ENCODE data around the gene TMEM208. TPM values are rescaled to one million over a fixed set of nuclear protein-coding genes. Genes with fewer than 3 reads are reported as not detected.

Gene TMEM208
- total RNA-seq (10 to 100 TPM; 35.5 to 35.7 TPM), polyA plus RNA-seq (10 to 100 TPM; 84.3 to 99.1 TPM)

DNA sequence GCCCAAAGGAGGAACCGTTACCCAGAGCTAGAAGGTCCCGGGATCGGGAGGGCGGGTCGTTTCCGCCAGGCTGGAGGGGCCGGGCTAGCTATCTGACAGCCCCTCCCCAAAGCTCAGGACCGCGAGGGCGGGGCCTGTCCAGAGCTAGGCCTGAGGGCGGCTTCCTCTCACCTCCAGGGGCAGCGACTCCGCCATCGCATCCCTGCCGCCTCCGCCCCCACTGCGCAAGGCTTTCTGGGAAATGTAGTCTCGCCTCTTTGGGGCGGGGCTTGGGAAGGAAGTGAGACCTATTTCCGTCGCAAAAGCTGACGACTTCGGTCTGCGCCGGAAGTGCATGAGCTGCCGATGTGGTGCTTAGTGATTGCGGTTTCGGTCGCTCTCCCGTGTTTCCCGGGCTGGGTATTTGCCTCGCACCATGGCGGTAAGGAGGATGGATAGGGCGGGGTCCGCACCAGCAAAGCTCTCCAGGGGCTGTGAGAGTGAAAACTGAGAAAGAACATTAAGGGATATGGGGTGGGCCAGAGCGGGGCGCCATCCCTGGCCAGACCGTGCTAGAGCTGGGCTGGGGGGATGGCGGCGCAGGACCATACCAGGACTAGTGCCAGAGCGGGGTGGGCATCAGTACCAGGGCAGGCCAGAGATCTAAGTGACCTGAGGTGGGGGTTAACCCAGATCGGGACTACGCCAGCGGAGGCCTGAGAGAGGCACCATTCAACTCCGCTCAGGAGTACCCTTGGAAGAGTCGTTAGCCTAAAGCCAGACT, at the start of gene TMEM208:
TMEM208 (plus strand) TSS at position 327 of the 763 bp plus-strand sequence; CDS start at position 416, 89 bp downstream.
- H3K27ac ChIP-seq (ENCODE audit: low read depth, low read length), result peak within 1 kb of the TSS; percentile 88
- H3K4me3 Mint-ChIP-seq, result peak within 1 kb of the TSS; percentile 98 to 100 (median 100)
- no peaks in the 10 kb centered on the region for H3K27me3 Mint-ChIP-seq
- peak within 1 kb of the TSS; percentile 73 to 99 for H3K4me3 ChIP-seq (ENCODE audit: low read length in 2 of 2)
- peaks cover 11 to 36% of the 10 kb centered on the region in 2 donors for H3K36me3 Mint-ChIP-seq
- peaks cover 38% of the 10 kb centered on the region for H3K36me3 ChIP-seq (ENCODE audit: insufficient read depth, low read length)
- no peaks in the 10 kb centered on the region for H3K9me3 Mint-ChIP-seq
- POLR2A ChIA-PET (ENCODE audit: partially characterized antibody), result interaction anchor here (0.5 to 17.2 kb wide), 26 partner anchors 10 to 254 kb away, joined by 3 to 259 read pairs (median 4); partner anchors contain the start of genes ATP6V0D1, B3GNT9, CBFB and E2F4
- peaks cover 51% of the 10 kb centered on the region for H3K4me1 ChIP-seq (ENCODE audit: insufficient read depth, low read length)
- CTCF ChIA-PET (ENCODE audit: partially characterized antibody), result interaction anchor here (0.6 to 2.4 kb wide), 12 partner anchors 9 to 249 kb away, joined by 3 to 15 read pairs (median 4); partner anchors contain the start of gene FHOD1
- peak; percentile 95 to 99 (median 97) for DNase-seq
- H3K9me3 ChIP-seq (ENCODE audit: control insufficient read depth in 1 of 2, low read length in 2 of 2), result no peaks in the 10 kb centered on the region
- H3K27me3 ChIP-seq (ENCODE audit: insufficient read depth, low read length), result no peaks in the 10 kb centered on the region
- peaks cover 43 to 58% (median 54%) of the 10 kb centered on the region in 4 donors for H3K4me1 Mint-ChIP-seq
- H3K27ac Mint-ChIP-seq, result peak within 1 kb of the TSS; percentile 96 to 100 (median 99)
- intact Hi-C loops (cut with micrococcal nuclease), result loop anchor here (1.0 to 2.0 kb wide), 7 partner anchors 9 to 335 kb away; partner anchors contain the start of genes CTCF, E2F4, FHOD1 and PLEKHG4

- peak overlapping the region; percentile 61 to 81 (median 77) for H3K4me3 Mint-ChIP-seq
- peak overlapping the region in 5 of 7 donors; percentile 19 to 81 (median 54) for H3K27ac Mint-ChIP-seq
- Histone ChIP-seq H3K4me3 (ENCODE audit: low read length in 2 of 2) (peak overlapping the region in 1 of 2 donors; percentile 35), H3K9me3 (ENCODE audit: control insufficient read depth in 1 of 2, low read length in 2 of 2) (no peaks in the 10 kb centered on the region), H3K36me3 (ENCODE audit: insufficient read depth, low read length) (no peaks in the 10 kb centered on the region), H3K4me1 (ENCODE audit: insufficient read depth, low read length) (peaks cover 40% of the 10 kb centered on the region), H3K27ac (ENCODE audit: low read depth, low read length) (no peak overlapping the region), H3K27me3 (ENCODE audit: insufficient read depth, low read length) (peaks cover 4% of the 10 kb centered on the region)
- peaks cover 18 to 42% (median 29%) of the 10 kb centered on the region in 4 donors for H3K4me1 Mint-ChIP-seq
- ChIA-PET CTCF (ENCODE audit: partially characterized antibody) (interaction anchor here (5.0 to 6.1 kb wide), 3 partner anchors 7 to 24 kb away, joined by 32 to 71 read pairs (median 43); partner anchors contain the start of genes FBXL8, MATCAP1 and TRADD), POLR2A (ENCODE audit: partially characterized antibody) (interaction anchor here (0.7 to 13.9 kb wide), 6 partner anchors 6 to 149 kb away, joined by 3 to 320 read pairs (median 3); partner anchors contain the start of genes CBFB, FBXL8, HSF4 and MATCAP1)
- intact Hi-C loops (cut with micrococcal nuclease), result loop anchor here (1.0 kb wide), 2 partner anchors 19 to 69 kb away; partner anchors contain the start of genes FBXL8, FHOD1 and TRADD
- peak; percentile 63 to 82 (median 72) for DNase-seq
- no peaks in the 10 kb centered on the region for H3K36me3 Mint-ChIP-seq
- no peaks in the 10 kb centered on the region for H3K9me3 Mint-ChIP-seq
- H3K27me3 Mint-ChIP-seq, result peaks cover 0 to 5% of the 10 kb centered on the region in 2 donors
Observed at GRCh38 chr16:67177743-67178699, 48.9 kb upstream of the TMEM208 start.

- Histone ChIP-seq H3K36me3 (ENCODE audit: insufficient read depth, low read length) (no peaks in the 10 kb centered on the region), H3K4me1 (ENCODE audit: insufficient read depth, low read length) (peaks cover 31% of the 10 kb centered on the region), H3K27me3 (ENCODE audit: insufficient read depth, low read length) (no peaks in the 10 kb centered on the region), H3K27ac (ENCODE audit: low read depth, low read length) (no peak overlapping the region), H3K9me3 (ENCODE audit: control insufficient read depth in 1 of 2, low read length in 2 of 2) (no peaks in the 10 kb centered on the region), H3K4me3 (ENCODE audit: low read length in 2 of 2) (no peak overlapping the region)
- peak overlapping the region in 2 of 8 donors; percentile 23 to 56 for H3K4me3 Mint-ChIP-seq
- peak overlapping the region in 2 of 7 donors; percentile 20 to 23 for H3K27ac Mint-ChIP-seq
- peaks cover 8 to 29% (median 19%) of the 10 kb centered on the region in 4 donors for H3K4me1 Mint-ChIP-seq
- intact Hi-C loops (cut with micrococcal nuclease), result no loop called here
- DNase-seq, result peak in 1 of 5 donors; percentile 24
- no peaks in the 10 kb centered on the region for H3K36me3 Mint-ChIP-seq
- H3K27me3 Mint-ChIP-seq, result no peaks in the 10 kb centered on the region
- CTCF ChIA-PET (ENCODE audit: partially characterized antibody), result interaction anchor here (0.9 to 1.1 kb wide), 3 partner anchors 24 to 162 kb away, joined by 3 to 4 read pairs (median 3); no protein-coding TSS in a partner anchor
- H3K9me3 Mint-ChIP-seq, result no peaks in the 10 kb centered on the region
- POLR2A ChIA-PET (ENCODE audit: partially characterized antibody), result interaction anchor here (0.9 to 13.9 kb wide), 3 partner anchors 17 to 27 kb away, joined by 3 to 320 read pairs (median 4); partner anchors contain the start of genes FBXL8, HSF4 and TRADD
Observed at GRCh38 chr16:67179421-67180080, 47.4 kb upstream of the TMEM208 start.

DNA sequence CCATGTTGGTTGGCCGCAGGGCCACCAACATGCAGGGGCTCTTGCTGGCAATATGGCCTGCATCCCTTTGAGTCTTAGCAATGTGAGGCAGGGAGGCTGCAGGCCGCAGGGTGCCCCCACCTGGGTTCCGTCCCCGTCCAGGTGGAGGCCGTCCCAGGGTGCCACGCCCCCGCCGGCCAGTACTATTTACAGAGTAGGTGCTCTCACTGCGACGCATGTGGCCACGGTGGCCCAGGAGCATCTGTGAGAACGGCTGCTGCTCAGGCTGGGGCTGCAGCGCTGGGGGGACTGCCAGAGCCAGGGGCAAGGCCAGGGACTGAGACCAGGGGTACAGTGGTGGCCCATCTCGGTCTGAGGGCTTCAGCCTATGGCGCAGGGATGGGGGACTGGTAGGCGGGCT, 46.8 kb upstream of the TMEM208 start:
- H3K27me3 ChIP-seq (ENCODE audit: insufficient read depth, low read length), result no peaks in the 10 kb centered on the region
- ChIA-PET POLR2A (ENCODE audit: partially characterized antibody) (interaction anchor here (0.9 to 13.9 kb wide), 3 partner anchors 17 to 28 kb away, joined by 3 to 320 read pairs (median 4); partner anchors contain the start of genes FBXL8, HSF4 and TRADD), CTCF (ENCODE audit: partially characterized antibody) (interaction anchor here (0.9 to 1.1 kb wide), 3 partner anchors 25 to 162 kb away, joined by 3 to 4 read pairs (median 3); no protein-coding TSS in a partner anchor)
- no peak for DNase-seq
- peaks cover 11 to 30% (median 22%) of the 10 kb centered on the region in 4 donors for H3K4me1 Mint-ChIP-seq
- H3K36me3 Mint-ChIP-seq, result peaks cover 0 to under 1% of the 10 kb centered on the region in 2 donors
- H3K9me3 Mint-ChIP-seq, result no peaks in the 10 kb centered on the region
- no peak overlapping the region for H3K27ac ChIP-seq (ENCODE audit: low read depth, low read length)
- H3K4me3 ChIP-seq (ENCODE audit: low read length in 2 of 2), result no peak overlapping the region
- H3K36me3 ChIP-seq (ENCODE audit: insufficient read depth, low read length), result no peaks in the 10 kb centered on the region
- H3K27me3 Mint-ChIP-seq, result no peaks in the 10 kb centered on the region
- no peak overlapping the region for H3K4me3 Mint-ChIP-seq
- intact Hi-C loops (cut with micrococcal nuclease), result no loop called here
- peaks cover 34% of the 10 kb centered on the region for H3K4me1 ChIP-seq (ENCODE audit: insufficient read depth, low read length)
- H3K9me3 ChIP-seq (ENCODE audit: control insufficient read depth in 1 of 2, low read length in 2 of 2), result no peaks in the 10 kb centered on the region
- H3K27ac Mint-ChIP-seq, result no peak overlapping the region

DNA sequence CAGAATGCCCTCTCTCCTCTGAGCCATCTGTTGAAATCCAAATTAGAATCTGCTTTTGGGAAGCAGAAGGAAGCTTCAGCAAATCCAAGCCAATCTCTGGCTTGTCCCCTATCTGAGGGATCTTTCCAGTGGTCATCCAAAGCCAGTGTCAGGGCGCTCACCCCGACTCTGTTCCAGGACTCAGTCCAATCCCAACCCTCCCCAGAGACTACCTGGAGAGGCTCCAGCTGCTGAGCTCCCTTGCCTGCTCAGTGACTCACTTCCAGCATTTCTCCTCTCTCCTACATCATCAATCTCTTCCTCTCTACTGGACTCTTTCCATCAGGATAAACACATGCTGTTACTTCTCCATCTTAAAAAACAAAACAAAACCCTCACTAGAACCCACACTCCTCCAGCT, 45.6 kb upstream of the TMEM208 start:
- Histone ChIP-seq H3K27ac (ENCODE audit: low read depth, low read length) (no peak overlapping the region), H3K9me3 (ENCODE audit: control insufficient read depth in 1 of 2, low read length in 2 of 2) (no peaks in the 10 kb centered on the region), H3K36me3 (ENCODE audit: insufficient read depth, low read length) (no peaks in the 10 kb centered on the region), H3K4me3 (ENCODE audit: low read length in 2 of 2) (no peak overlapping the region), H3K27me3 (ENCODE audit: insufficient read depth, low read length) (no peaks in the 10 kb centered on the region), H3K4me1 (ENCODE audit: insufficient read depth, low read length) (peaks cover 41% of the 10 kb centered on the region)
- H3K27ac Mint-ChIP-seq, result no peak overlapping the region
- peaks cover 0 to 3% of the 10 kb centered on the region in 2 donors for H3K36me3 Mint-ChIP-seq
- intact Hi-C loops (cut with micrococcal nuclease), result no loop called here
- DNase-seq, result no peak
- no peak overlapping the region for H3K4me3 Mint-ChIP-seq
- H3K27me3 Mint-ChIP-seq, result peaks cover 0 to 2% of the 10 kb centered on the region in 2 donors
- peaks cover 17 to 32% (median 25%) of the 10 kb centered on the region in 4 donors for H3K4me1 Mint-ChIP-seq
- ChIA-PET POLR2A (ENCODE audit: partially characterized antibody) (interaction anchor here (1.7 to 5.3 kb wide), 3 partner anchors 21 to 152 kb away, joined by 4 to 117 read pairs (median 5); partner anchors contain the start of genes CBFB, FBXL8, TMEM208 and TRADD), CTCF (ENCODE audit: partially characterized antibody) (interaction anchor here (0.7 to 6.5 kb wide), 7 partner anchors 13 to 229 kb away, joined by 3 to 58 read pairs (median 4); partner anchors contain the start of genes FBXL8 and TRADD)
- no peaks in the 10 kb centered on the region for H3K9me3 Mint-ChIP-seq

DNA sequence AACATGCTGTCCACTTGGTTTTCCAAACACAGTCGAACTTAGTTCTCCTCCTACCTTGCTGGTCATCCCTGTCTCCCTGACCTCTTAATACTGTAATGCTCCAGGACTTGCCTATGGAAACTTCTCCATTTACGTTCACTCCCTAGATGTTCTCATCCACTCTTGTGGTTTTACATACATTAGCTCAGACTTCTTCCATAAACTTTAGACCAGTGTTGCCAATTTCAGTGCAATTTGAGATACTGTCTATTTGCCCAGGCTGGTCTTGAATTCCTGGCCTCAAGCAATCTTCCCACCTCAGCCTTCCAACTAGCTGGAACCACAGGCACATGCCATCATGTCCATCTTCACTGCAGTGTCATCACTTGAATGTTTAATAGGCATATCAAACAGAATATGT, 44.6 kb upstream of the TMEM208 start:
- H3K4me1 Mint-ChIP-seq, result peaks cover 16 to 32% (median 21%) of the 10 kb centered on the region in 4 donors

More for the DNA sequence above, 44.6 kb upstream of the TMEM208 start:
- no peak overlapping the region for H3K27ac ChIP-seq (ENCODE audit: low read depth, low read length)
- H3K4me1 ChIP-seq (ENCODE audit: insufficient read depth, low read length), result peaks cover 38% of the 10 kb centered on the region
- Mint-ChIP-seq H3K36me3 (peaks cover 0 to 3% of the 10 kb centered on the region in 2 donors), H3K9me3 (no peaks in the 10 kb centered on the region), H3K27me3 (peaks cover 0 to 2% of the 10 kb centered on the region in 2 donors), H3K4me3 (no peak overlapping the region), H3K27ac (no peak overlapping the region)
- H3K4me3 ChIP-seq (ENCODE audit: low read length in 2 of 2), result no peak overlapping the region
- intact Hi-C loops (cut with micrococcal nuclease), result loop anchor here (2.0 kb wide), 2 partner anchors 65 to 73 kb away; partner anchors contain the start of genes FHOD1 and PHAF1
- no peaks in the 10 kb centered on the region for H3K9me3 ChIP-seq (ENCODE audit: control insufficient read depth in 1 of 2, low read length in 2 of 2)
- POLR2A ChIA-PET (ENCODE audit: partially characterized antibody), result interaction anchor here (1.3 to 5.3 kb wide), 7 partner anchors 7 to 153 kb away, joined by 3 to 117 read pairs (median 4); partner anchors contain the start of genes CBFB, FBXL8, NOL3 and PLEKHG4
- H3K27me3 ChIP-seq (ENCODE audit: insufficient read depth, low read length), result no peaks in the 10 kb centered on the region
- no peaks in the 10 kb centered on the region for H3K36me3 ChIP-seq (ENCODE audit: insufficient read depth, low read length)
- DNase-seq, result no peak
- CTCF ChIA-PET (ENCODE audit: partially characterized antibody), result interaction anchor here (0.7 to 6.5 kb wide), 9 partner anchors 7 to 165 kb away, joined by 3 to 58 read pairs (median 5); partner anchors contain the start of genes E2F4, FBXL8 and TRADD

Data from CD4-positive, alpha-beta memory T cell (primary cell).